Calu3 (cell line): Measurements from ENCODE around the gene RASGRF1. TPM values are rescaled to one million over a fixed set of nuclear protein-coding genes. Genes with fewer than 3 reads are reported as not detected.

ENCODE experiments used
- BruUV-seq: library from RNA; stranded (reverse); fragments of 400-500 nt; replicated peaks from 2 replicates; lab custom pipeline; 2021; lab: Mats Ljungman, UMichigan
- CTCF ChIA-PET: fragments of 300-600 bp; sonication (Branson Sonifier 250); formaldehyde crosslinking; loops from one replicate; lab custom pipeline; 2022; ENCODE audit warnings: antibody characterized with exemption; lab: Charles Lee
- DNase-seq: peaks from one replicate; pipeline ENCODE4 v3.0.0; 2022
- H3K27ac Mint-ChIP-seq: one replicate; pipeline ENCODE4 v1.8.0; 2022; ENCODE audit warnings: mixed read lengths; ENCODE audit not compliant: unreplicated experiment
- H3K27me3 Mint-ChIP-seq: one replicate; pipeline ENCODE4 v1.8.0; 2022; ENCODE audit warnings: mixed read lengths; ENCODE audit not compliant: unreplicated experiment
- H3K36me3 Mint-ChIP-seq: one replicate; pipeline ENCODE4 v1.8.0; 2022; ENCODE audit warnings: mild to moderate bottlenecking, moderate library complexity, mixed read lengths; ENCODE audit not compliant: insufficient read depth, unreplicated experiment
- H3K4me1 Mint-ChIP-seq: one replicate; pipeline ENCODE4 v1.8.0; 2022; ENCODE audit warnings: mild to moderate bottlenecking, low read depth, mixed read lengths; ENCODE audit not compliant: unreplicated experiment
- H3K4me3 Mint-ChIP-seq: one replicate; pipeline ENCODE4 v1.8.0; 2022; ENCODE audit warnings: mild to moderate bottlenecking, low read depth, moderate library complexity, mixed read lengths; ENCODE audit not compliant: unreplicated experiment
- H3K9me3 Mint-ChIP-seq: one replicate; pipeline ENCODE4 v1.8.0; 2022; ENCODE audit warnings: low read depth, mixed read lengths; ENCODE audit not compliant: unreplicated experiment
- intact Hi-C: fragments of 100-400 bp; cut with micrococcal nuclease; formaldehyde crosslinking; loops from one replicate; pipeline ENCODE4 v1.10.0; 2022; ENCODE audit not compliant: unreplicated experiment
- total RNA-seq: library from RNA; stranded (reverse); gene quantifications from 2 replicates; pipeline ENCODE4 v1.2.3, GENCODE V29; 2022
- TF ChIP-seq, protein P1 (sequence below): fragments of 200-600 bp; IDR thresholded peaks from one replicate; pipeline ENCODE4 v1.8.0; 2022; ENCODE audit warnings: antibody characterized with exemption; ENCODE audit not compliant: unreplicated experiment

RASGRF1 gene
- total RNA-seq, 1 experiment from 2014 or later: 2.2 TPM

DNA sequence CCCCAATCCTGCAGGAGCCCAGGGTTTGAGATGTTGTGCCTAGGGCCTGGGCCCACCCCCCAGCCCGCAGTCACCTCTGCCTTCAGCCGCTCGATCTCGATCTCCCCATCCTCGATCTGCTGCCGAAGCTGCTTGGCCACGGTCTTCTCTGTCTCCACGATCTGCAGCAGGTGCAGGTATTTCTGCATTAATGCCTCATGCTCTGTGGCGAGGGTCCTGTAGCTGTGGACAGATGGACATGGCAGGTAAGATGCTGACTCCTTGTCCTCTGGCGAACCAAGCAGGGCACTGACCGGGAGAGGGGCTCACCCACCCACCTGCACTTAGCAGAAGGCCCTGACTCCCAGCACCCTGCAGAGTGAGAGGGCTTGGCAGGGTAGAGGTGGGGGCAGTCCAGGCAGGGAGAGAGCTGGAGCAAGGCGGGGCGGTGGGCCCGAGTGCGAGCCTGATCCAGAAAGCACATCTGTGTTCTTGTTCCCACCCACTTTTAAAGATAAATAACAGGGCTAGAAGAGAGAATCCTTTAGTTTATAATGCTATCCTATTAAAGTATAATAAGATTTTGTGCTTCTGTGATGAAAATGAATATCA is 32.2 kb downstream of the RASGRF1 start:
- no peaks in the 10 kb centered on the region for H3K9me3 Mint-ChIP-seq
- no peak overlapping the region for H3K4me3 Mint-ChIP-seq
- intact Hi-C loops: no loop called here
- BruUV-seq: no TSS peak
- no peaks in the 10 kb centered on the region for H3K4me1 Mint-ChIP-seq
- CTCF ChIA-PET: no interaction called here
- DNase-seq: no peak
- H3K27ac Mint-ChIP-seq: no peak overlapping the region
- H3K36me3 Mint-ChIP-seq: no peaks in the 10 kb centered on the region
- TF ChIP-seq, protein P1, sequence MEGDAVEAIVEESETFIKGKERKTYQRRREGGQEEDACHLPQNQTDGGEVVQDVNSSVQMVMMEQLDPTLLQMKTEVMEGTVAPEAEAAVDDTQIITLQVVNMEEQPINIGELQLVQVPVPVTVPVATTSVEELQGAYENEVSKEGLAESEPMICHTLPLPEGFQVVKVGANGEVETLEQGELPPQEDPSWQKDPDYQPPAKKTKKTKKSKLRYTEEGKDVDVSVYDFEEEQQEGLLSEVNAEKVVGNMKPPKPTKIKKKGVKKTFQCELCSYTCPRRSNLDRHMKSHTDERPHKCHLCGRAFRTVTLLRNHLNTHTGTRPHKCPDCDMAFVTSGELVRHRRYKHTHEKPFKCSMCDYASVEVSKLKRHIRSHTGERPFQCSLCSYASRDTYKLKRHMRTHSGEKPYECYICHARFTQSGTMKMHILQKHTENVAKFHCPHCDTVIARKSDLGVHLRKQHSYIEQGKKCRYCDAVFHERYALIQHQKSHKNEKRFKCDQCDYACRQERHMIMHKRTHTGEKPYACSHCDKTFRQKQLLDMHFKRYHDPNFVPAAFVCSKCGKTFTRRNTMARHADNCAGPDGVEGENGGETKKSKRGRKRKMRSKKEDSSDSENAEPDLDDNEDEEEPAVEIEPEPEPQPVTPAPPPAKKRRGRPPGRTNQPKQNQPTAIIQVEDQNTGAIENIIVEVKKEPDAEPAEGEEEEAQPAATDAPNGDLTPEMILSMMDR: no peak
- H3K27me3 Mint-ChIP-seq: peaks cover 95% of the 10 kb centered on the region

- Mint-ChIP-seq H3K27ac (no peak overlapping the region), H3K27me3 (peaks cover 95% of the 10 kb centered on the region), H3K36me3 (no peaks in the 10 kb centered on the region), H3K9me3 (no peaks in the 10 kb centered on the region), H3K4me1 (no peaks in the 10 kb centered on the region), H3K4me3 (no peak overlapping the region)
- DNase-seq: no peak
- CTCF ChIA-PET: no interaction called here
- intact Hi-C loops: no loop called here
- BruUV-seq: no TSS peak
- TF ChIP-seq, protein P1: no peak
Observed at GRCh38 chr15:79057050-79057449, 33.5 kb downstream of the RASGRF1 start.

DNA sequence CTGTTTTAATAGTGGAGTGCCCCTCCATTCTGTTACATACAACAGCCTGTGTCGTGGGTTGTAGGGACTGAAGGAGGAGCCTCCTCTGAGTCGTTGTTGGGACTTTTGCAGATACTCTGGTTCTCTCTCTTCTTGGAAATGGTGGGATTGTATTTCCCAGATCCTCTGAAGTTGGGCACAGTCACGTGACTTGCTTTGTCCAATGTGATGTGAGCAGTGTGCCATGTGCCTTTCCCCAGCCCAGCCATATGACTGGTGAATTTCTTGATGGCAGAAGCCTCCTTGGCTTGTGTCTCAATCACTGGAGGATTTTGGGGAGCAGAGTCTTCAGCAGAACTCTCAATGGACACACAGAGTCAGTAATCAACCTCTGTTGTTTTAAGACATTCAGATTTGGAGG is 36.2 kb downstream of the RASGRF1 start:
- no TSS peak for BruUV-seq
- no peak for DNase-seq
- Mint-ChIP-seq H3K36me3 (no peaks in the 10 kb centered on the region), H3K4me3 (no peak overlapping the region), H3K4me1 (no peaks in the 10 kb centered on the region), H3K27ac (no peak overlapping the region), H3K27me3 (peaks cover 99% of the 10 kb centered on the region), H3K9me3 (no peaks in the 10 kb centered on the region)
- TF ChIP-seq, protein P1: no peak
- CTCF ChIA-PET: no interaction called here
- intact Hi-C loops: no loop called here

- Mint-ChIP-seq H3K27ac (no peak overlapping the region), H3K9me3 (no peaks in the 10 kb centered on the region), H3K27me3 (peaks cover 99% of the 10 kb centered on the region), H3K4me3 (no peak overlapping the region), H3K36me3 (no peaks in the 10 kb centered on the region), H3K4me1 (no peaks in the 10 kb centered on the region)
- TF ChIP-seq, protein P1: no peak
- CTCF ChIA-PET: no interaction called here
- intact Hi-C loops: no loop called here
- no peak for DNase-seq
- no TSS peak for BruUV-seq
Observed at GRCh38 chr15:79053894-79054293, 36.7 kb downstream of the RASGRF1 start.
